Mucosa of descending colon (tissue), 3 donors: ENCODE measurements around the gene SDK1. TPM values are rescaled to one million over a fixed set of nuclear protein-coding genes. Genes with fewer than 3 reads are reported as not detected.

Source experiments
- ATAC-seq: fragments of 200-7000 bp; cut with Tn5 transposase; one replicate; pipeline ENCODE4 v1.9.1; 2020; ENCODE audit warnings: mild to moderate bottlenecking, moderate library complexity
- DNase-seq, 3 donors: peaks; one replicate each; pipeline ENCODE4 v3.0.0-alpha.2; 2020
- H3K36me3 ChIP-seq: fragments of 200-600 bp; one replicate; pipeline ENCODE4 v1.8.0; 2021; ENCODE audit warnings: low read depth, mild to moderate bottlenecking
- H3K4me1 ChIP-seq: fragments of 200-600 bp; one replicate; pipeline ENCODE4 v1.8.0; 2021; ENCODE audit warnings: low read depth, mild to moderate bottlenecking
- H3K4me3 ChIP-seq: fragments of 200-600 bp; one replicate; pipeline ENCODE4 v1.8.0; 2021; ENCODE audit warnings: mild to moderate bottlenecking
- H3K9me3 ChIP-seq: fragments of 200-600 bp; one replicate; pipeline ENCODE4 v1.8.0; 2021; ENCODE audit warnings: mild to moderate bottlenecking
- CTCF ChIP-seq: fragments of 200-600 bp; IDR thresholded peaks from one replicate; pipeline ENCODE4 v1.8.0; 2022; ENCODE audit warnings: antibody characterized with exemption, mild to moderate bottlenecking
- intact Hi-C, 2 donors: fragments of 100-400 bp; cut with DNase I in 1 of 2; cut with micrococcal nuclease in 1 of 2; formaldehyde crosslinking; loops; one replicate each; pipeline versions ENCODE4 v1.11.0 to v1.11.1; 2022; cut with DNase I, micrococcal nuclease
- total RNA-seq, 3 donors: library from RNA; stranded (reverse); fragmentation: NEBNext Ultra II Directional in 2 of 3; extraction: Animal tissue kit (Norgen Biotek cat#: 25700) in 2 of 3; gene quantifications; one replicate each; pipeline versions ENCODE4 v1.2.1 to v1.2.4, GENCODE V29; 2021 to 2023
- donor health status: DM: no; HTN: no; CAD: no; lungs with moderate emphysema.
- donor health status: DM: no; HTN: no; CAD: no.
- donor health status: DM: no; HTN: yes; CAD: no.

Gene SDK1
- total RNA-seq, 3 donors from 2014 or later: 2.7 to 20.2 (median 4.2) TPM

- no peak for TF ChIP-seq CTCF
- DNase-seq (no peak), ATAC-seq (no peak)
- intact Hi-C loops: no loop called here
- no peaks in the 10 kb centered on the region for H3K4me1 ChIP-seq
- H3K36me3 ChIP-seq: no peaks in the 10 kb centered on the region
- H3K9me3 ChIP-seq: no peaks in the 10 kb centered on the region
- no peak overlapping the region for H3K4me3 ChIP-seq
Observed at GRCh38 chr7:3649250-3649649, 348.2 kb downstream of the SDK1 start.

- H3K4me3 ChIP-seq: no peak overlapping the region
- intact Hi-C loops: no loop called here
- H3K4me1 ChIP-seq: no peaks in the 10 kb centered on the region
- no peaks in the 10 kb centered on the region for H3K9me3 ChIP-seq
- TF ChIP-seq CTCF: no peak
- no peaks in the 10 kb centered on the region for H3K36me3 ChIP-seq
- ATAC-seq (no peak), DNase-seq (no peak)
Observed at GRCh38 chr7:3649678-3650440, 348.8 kb downstream of the SDK1 start.

- H3K4me1 ChIP-seq: no peaks in the 10 kb centered on the region
- no peak overlapping the region for H3K4me3 ChIP-seq
- DNase-seq: no peak
- no peaks in the 10 kb centered on the region for H3K9me3 ChIP-seq
- TF ChIP-seq CTCF: no peak
- no peaks in the 10 kb centered on the region for H3K36me3 ChIP-seq
- ATAC-seq: no peak
- intact Hi-C loops: no loop called here
Observed at GRCh38 chr7:3650844-3651243, 349.8 kb downstream of the SDK1 start.

GRCh38 chr7:3655635-3656034 lies 354.6 kb downstream of the SDK1 start:
- H3K4me3 ChIP-seq: no peak overlapping the region
- H3K4me1 ChIP-seq: no peaks in the 10 kb centered on the region
- TF ChIP-seq CTCF: no peak
- ATAC-seq (no peak), DNase-seq (peak in 2 of 3 donors; percentile 9 to 31)
- H3K36me3 ChIP-seq: no peaks in the 10 kb centered on the region
- intact Hi-C loops: no loop called here
- H3K9me3 ChIP-seq: no peaks in the 10 kb centered on the region

- H3K4me3 ChIP-seq: no peak overlapping the region
Observed at GRCh38 chr7:3657206-3657605, 356.2 kb downstream of the SDK1 start.

More at GRCh38 chr7:3657206-3657605, 356.2 kb downstream of the SDK1 start:
- ATAC-seq (no peak), DNase-seq (no peak)
- H3K36me3 ChIP-seq: no peaks in the 10 kb centered on the region
- no peaks in the 10 kb centered on the region for H3K9me3 ChIP-seq
- intact Hi-C loops: no loop called here
- H3K4me1 ChIP-seq: no peaks in the 10 kb centered on the region
- TF ChIP-seq CTCF: no peak
